HG02642 (cell line): ENCODE measurements around the gene SYT7.

Experiments
- ATAC-seq: cut with Tn5 transposase; IDR thresholded peaks from one replicate; pipeline ENCODE4 v1.9.1; 2021; ENCODE audit warnings: mild to moderate bottlenecking; ENCODE audit not compliant: unreplicated experiment, poor library complexity

SYT7 gene

DNA sequence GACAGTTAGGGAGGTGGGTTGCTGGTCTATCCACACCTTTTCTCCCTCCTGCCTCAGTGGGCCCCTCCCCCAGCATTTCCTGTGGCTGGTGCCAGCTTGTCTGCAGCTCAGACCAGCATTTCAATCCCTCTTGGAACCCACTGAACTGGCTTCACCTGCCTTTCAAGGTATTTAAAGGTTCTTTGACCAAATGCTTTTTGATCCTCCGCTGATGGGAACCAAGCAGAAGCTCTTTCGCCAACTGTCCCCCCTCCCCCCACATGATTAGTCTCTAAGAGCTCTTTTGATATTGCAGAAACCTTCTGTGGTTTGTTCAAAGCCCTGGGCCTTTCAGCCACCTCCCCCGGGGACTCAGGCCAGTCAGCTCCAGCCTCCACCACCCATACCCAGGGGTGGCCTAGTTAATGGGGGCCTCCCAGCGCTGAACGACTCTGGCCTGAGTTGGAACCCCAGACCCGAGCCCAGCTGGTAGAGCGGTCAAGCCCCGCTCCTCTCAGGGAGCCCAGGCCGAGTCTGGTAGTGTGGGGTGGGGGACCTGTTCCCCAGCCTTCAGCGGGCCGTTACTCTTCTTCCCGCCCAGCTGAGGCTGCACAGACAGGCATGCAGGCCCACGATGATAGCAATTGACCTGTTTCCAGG lies 6.0 kb upstream of the SYT7 start:
- ATAC-seq: no peak

DNA sequence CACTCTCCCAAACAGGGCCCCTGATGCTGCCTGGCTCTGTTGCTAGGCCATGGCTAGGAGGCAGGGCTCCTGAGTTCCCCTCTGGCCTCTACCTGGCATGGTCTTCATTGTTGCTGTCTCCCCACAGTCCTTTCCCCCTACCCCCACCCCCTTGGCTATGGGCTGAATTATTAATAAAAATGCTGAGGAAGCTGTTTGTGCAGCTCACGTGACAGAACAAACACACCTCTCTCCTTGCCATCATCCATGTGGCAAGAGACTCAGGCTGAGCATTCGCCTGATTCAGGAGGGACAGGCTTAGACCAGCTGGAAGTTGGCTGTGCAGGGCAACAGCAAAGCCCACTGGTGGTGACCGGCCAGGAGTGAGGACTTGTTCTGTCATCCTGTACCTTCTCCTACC lies 4.2 kb upstream of the SYT7 start:
- ATAC-seq: no peak

DNA sequence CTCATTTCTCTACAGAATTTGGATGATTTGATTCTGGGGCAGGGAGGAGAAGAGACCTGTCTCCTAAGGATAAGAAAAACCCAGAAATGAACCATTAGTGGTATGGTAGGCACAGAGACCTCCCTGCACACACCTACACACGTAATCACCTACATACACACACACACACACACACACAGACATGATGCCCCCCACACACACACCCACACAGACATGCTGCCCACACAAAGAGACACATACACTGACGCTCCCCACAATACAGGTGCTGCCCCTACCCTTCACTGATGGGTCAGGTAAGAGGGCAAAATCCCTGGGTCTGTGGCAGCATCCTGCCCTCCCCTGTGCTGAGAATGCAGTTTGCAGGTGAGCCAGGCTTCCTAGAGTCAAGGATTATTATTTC lies 1.1 kb upstream of the SYT7 start:
- no peak for ATAC-seq

DNA sequence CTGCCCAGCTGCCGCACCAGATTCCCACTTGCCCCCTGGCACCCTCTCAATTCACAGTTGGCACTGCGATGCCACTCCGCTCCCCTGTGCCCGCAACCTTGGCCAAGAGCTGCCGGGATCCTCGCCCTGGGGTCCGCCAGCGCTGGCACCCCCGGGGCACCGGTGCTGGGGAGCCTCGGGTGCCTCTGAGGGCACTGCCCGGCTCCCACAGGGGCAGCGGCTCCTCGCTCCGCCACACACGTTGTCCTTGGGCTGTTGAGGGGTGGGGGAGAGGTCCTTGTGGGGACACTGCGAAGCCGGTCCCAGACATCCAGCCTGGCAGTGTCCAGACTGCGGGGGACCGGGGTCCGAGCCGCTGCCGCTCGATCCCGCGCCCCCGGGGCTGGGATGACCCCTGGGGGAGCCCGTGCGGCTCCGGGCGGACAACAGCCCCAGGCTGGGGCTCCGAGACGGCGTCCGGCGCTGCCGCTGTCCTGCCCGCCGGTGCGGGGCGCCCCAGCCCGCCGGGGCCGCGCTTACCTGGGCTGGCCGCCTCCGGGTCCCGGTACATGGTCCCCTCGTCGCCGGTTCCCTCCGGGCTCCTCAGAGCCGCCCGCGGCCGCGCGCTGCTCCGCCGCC lies 496 bp downstream of the SYT7 start:
- ATAC-seq: peak; percentile 6

DNA sequence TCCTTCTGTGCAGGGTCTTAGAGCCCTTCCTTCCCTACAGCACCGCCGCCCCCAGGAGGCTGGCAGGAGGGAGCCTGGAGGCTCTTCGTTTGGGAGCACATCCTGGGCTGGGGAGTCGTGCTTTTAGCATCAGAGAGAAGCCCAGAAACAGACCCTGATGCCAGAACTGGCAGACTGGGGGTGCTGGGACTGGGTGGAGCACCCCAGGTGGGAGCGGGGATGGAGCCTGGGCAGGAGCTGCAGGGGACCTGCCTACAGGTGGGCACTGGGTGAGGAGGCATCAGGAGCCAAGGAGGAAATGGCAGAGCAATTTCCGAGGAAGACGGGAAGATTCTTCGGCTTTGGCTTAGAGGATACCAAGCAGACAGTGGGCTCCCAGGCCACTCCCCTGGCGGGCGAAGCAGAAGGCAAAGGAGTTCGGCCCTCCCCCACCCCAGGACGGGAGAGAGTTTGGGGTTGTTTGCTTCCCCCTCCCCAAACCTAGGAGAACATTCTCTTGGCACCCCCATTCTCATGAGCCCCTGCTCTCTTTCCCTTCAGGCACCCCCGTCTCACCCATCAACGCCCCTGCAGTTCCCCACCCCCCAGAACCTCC lies 1.1 kb downstream of the SYT7 start:
- ATAC-seq: no peak

DNA sequence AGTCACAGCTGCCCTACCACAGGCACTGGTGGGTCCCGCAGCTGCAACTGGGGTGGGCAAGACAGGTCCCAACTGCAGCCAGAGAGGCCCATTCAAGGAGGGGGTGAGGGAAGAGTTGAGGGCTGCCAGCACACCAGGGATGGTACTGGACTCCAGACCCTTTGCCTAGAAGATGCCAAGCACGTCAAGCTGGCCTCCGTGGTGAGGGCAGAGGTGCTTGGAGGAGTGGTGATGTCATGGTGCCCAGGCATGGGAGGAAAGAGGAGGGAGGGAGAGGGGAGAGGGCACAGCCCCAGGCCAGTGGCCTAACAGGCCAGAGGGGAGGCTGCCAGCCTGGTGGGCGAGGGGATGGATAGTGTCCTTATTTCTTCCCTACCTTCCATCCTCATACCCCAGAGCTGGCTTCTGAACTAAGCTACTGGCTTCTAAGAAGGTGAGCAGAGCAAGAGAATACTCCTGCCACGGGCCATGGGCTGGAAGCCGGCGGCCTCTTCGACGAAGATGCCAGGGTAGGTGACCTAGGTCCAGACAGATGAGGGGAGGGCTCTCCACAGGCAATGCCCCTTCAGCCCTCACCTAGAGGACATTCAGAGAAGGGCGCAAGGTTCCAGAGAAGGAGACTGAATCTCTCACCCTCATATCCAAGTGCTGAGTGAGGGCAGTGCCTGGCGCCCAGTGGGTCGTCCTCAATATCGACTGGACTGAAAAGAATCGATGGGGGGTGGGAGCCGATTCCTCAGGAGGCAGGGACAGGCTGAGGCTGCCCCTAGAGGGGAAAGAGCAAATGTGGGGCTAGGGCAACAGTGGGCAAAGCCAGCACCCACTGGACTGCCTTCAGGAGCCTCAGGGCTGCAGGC lies 1.8 kb downstream of the SYT7 start:
- ATAC-seq: no peak

DNA sequence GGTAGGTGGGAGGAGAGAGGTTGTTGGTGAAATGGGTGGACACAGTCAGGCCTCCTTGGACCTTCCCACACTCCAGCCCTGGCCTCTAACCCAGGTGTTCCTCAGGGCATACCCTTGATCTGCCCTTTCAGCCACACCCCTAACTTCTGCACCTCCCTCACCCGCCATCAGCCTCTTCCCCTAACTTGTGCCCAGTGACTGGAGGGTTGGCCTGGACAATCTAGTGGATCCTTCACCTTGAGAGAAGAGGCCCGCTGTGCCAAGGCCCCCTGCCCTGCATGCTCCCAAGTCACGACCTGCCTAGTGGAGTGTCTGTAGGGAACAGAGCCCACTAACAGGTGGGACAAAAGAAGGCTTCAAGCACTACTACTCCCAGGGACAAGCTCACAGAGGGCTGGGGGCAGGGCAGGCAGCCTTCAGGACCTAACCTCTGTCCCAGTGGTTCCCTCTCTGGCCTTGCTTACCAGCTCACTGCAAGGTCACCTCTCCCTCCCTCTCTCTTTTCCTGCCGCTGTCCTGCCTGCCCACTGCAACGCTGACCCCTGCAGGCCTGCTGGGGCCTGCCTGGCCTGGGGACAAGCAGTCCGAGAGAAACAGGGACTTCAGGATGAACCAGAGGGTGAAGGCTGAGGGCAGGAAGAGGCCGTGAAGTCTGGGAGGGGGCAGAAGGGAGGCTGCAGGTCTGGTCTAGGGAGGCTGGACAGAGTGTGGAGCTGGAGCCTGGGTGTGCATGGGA lies 3.3 kb downstream of the SYT7 start:
- ATAC-seq: no peak

DNA sequence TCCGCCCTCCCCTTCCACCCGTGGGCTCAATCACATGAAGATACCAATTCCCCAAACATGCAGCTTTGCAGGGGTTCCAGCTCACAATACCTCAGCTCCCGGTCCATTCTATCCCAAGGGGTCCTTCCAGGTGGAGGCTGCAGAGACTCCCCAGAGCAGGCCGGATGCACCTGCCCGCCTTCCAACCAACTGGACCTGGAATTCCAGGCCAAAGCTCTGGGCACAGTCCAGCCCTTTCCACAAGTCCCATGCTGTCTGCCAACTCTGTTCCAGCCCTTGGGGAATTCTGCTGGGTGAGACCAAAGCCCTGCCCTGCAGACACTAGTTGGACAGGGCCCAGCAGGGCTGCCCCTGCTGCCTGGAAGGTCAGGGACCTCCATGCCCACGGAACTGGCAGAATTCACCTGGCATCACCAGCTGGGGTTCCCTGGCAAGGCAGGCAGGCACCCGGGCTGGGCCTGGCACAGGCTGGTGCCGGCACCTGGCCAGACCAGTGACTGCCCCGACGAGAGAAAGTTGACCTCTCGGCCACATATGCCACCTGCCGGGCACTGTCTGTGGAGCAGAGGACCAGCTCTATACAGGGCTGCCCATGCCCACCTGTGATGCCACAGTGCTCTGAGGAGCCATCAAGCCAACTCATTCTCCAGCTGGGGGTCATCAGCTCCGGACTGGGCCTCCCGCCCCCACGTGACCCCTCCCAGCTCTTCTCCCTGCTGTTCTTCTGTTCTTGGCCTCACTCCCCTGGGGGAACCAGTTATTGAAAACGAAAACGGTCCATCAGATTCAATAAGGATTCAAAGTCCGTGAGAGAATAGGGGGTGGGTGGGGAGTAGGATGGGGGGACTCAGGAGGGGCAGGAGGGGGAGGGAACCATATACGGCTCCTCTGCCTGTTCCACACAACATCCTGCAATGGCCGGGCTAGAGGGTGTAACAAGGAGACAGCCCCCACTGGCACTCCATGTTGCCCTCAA lies 4.7 kb downstream of the SYT7 start:
- ATAC-seq: no peak

DNA sequence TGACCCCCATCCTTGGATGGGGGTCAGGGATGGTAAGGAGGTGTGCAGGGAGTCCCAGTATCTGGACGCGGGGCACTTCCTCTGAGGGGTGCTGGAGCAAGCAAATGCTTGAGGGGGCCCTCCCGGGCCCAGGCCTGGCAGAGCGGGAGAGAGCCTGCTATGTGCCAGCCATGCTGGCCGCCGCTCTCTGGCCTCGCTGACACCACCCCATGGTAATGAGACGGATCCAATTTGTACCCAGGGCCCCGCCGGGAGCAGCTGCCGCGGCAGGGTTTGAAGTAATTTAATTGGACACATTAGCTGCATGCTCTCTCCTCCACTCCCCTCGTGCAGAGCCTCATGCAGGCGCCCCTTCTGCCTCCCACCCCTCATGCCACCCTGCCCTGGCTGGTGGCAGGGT lies 6.3 kb downstream of the SYT7 start:
- ATAC-seq: no peak

DNA sequence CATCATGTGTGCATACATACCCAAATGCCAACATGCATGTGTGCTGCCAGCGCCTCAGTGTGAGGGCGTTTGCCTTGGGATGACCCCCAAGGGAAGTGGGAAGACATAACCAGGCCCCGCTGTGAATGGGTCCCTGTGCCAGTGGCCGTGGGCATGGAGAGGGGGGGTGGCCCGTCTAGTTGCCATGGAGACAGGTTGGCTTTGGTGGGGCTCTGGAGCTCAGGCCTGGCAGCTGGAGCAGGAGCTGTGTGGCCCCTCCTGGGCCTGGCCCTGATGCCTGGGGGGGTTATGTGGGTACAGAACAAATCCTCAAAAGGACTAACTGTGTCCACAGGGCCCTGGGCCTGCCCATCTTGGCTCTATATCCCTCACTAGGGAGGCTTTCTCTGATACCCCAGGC lies 8.0 kb downstream of the SYT7 start:
- ATAC-seq: no peak

DNA sequence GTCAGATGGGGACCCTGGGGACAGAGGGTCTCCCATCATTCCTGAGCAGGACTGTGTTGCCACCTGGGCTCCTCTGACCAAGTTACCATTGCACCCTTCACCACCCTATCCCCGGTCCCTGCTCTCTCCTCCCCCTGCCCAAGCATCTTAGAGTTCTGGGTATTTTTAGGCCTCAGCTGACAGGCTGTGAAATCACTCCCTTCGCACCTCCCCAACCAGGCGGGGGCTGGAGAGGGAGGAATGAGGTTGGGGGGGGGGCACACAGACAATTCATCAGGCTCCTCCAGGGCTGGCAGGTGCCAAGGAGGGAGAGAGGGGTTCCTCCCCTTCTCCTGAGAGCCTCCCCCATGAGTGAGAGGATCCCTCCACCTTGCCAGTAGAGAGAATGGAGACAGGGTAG lies 9.0 kb downstream of the SYT7 start:
- ATAC-seq: no peak

DNA sequence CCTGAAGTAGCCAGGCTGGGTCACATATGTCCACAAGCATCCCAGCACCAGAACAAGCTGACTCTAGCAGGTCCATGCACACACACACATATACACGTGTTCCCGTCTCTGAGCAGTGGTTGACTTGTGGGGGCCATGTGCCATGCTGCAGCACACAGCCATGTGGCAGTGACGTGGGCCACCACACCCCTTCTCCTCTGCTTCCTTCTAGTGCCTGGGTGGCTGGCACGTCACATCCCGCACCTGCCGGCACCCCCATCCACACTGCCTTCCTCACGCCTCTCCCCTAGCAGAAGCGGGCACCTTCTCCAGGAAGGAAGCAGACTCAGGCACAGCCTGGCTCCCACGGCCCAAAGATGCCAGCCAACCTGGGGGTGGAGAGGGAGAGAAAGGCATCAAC lies 9.5 kb downstream of the SYT7 start:
- ATAC-seq: no peak

DNA sequence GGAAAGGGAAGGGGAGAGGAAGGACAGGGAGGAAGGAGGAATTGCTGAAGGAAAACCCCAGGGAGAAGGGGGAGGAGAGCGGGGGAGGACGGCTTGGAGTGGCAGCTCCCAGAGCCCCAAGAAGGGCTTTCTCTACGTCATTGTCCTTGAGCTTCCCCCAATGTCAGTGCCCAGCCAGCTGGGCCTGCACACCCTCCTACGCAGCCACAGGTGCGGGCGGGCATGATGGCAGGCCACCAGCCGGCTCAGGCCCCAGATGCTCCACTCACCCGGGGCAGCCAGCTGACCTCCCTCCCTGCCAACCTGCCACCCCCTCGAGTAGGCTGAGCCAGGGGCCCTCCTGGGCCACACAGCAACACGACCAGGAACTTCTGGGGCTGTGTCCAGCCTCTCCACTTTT lies 11.2 kb downstream of the SYT7 start:
- ATAC-seq: no peak

DNA sequence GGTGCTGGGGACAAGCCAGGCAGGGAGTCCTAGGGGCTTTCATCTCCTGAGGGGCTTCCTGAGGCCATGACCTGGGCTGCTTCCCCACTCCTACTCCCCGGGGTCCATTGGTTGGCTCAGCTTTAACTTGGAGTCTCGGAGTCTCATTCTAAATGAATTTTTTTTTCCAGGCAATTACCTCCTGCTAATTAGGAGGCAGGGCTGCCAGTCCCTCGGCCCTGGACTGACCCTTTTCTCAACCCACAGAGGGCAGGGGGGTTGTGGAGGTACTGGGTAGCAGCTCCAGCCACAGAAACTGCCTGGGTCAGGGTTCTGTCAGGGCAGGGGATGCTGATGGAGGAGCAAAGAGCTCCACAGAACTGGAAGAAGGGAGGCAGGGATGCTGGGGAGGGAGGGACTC lies 11.9 kb downstream of the SYT7 start:
- ATAC-seq: no peak

DNA sequence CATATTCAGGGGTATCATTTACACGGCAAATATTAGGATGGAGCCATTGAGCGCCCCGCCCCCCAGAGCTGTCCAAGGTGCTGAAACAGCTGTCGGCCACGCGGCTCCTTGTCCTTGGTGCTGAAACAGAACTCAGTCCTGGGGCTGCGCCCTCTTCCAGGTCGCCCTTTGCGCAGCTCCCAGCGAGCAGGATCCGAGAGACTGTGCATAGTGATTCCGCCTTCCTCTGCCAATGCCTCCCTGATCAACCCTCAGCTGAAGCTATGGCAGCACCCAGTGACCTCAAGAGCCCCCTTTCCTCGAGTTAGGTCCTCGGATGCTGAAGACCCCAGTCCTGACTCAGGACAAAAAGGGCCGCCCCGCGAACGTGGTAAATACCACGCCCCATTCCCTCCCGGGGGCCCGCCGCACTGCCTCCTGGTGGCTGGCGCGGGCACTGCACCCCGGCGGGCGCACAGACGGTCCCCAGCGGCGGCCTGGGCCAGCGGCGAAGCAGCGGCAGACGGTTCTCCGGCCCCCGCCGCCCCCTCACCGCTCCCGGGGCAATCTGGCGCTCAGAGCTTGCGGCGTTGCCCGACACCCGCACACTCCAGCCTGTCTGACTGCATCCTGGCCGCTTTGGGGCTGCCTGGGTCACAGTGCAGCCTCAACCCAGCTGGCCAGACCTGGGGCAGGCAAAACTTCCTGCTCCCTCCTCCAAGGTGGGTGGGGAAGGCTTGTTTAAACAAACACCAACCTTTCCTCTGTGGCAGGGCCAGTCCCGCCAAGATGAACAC lies 13.4 kb downstream of the SYT7 start:
- no peak for ATAC-seq

DNA sequence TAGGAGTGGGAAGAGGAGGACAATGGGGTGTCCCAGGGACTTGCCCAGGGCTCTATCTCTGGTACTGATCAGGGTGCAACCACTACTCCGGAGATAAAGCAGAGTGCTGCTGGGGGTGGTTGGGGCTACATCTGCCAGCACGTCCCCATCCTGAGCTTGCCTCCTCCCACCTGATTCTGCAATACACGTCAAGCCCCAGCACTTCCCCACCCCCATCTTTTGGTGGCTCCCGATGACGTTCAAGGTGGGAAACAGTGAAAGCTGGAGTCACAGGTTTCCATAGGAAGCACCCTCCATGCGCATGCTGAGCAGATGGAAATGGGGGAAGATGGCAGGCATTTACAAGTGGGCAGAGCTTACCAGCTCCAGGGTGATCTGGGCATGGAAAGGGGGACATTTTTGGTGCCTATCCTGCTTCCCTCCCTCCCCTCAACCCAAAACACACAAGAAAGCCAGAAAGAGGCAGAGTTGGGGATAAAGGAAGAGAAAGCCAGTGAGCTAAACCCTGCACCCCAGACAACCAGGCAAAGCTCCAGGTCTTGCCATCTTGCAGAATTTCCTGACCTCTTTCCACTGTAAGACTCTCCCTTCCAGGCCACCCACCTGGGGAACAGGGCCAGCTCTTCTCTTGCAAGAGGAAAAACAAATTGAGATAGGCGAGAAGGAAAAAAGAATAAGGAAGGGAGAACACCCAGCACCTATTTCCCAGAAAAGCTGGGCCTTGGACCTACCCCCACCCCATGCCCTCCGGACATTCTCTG lies 15.8 kb downstream of the SYT7 start:
- no peak for ATAC-seq

DNA sequence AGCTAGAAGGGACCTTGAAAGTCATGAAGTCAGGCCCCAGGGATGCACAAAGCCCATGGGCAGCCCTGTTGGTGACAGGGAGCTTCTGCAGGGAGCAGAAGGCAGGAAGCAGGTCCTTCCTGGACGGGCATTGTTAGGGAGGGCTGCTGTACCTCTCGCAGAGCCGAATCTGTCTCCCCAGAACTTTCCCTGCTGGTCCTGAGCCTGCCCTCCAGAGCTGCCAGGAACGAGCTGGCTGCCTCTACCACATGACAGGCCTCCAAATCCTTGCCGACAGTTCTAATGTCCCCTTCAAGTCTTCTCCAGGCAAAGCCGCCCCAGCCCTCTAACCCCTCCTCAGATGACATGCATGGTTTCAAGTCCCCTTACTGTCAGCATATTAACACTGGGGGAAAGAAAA lies 20.1 kb downstream of the SYT7 start:
- no peak for ATAC-seq

DNA sequence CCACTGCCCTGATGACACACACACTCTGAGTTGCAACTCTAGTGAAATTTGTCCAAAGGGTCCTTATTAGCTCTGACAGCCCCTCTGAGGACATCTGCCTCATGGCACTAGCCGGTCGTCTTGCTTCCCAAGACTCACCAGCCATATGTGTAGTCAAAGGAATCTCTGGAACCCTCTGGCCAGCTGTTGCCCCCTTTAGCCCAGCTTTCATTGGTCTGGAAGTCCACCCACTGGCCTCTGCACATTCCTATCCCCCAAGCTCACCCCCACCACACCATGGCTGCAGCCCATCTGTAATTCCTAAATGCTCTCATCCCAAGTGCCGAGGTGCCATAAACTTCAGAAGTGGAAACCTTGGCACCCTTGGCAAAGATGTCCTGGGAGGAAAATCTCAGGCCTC lies 24.3 kb downstream of the SYT7 start:
- no peak for ATAC-seq
